T47D (cell line): ENCODE results near the gene SLCO3A1.

Experiments
- DNase-seq, 2 experiments: peaks; one replicate each; pipeline versions ENCODE4 v3.0.0 to v3.0.0-alpha.2; 2011 to 2012; ENCODE audit warnings: low read depth in 1 of 2, low spot score in 1 of 2
- JUND ChIP-seq: IDR thresholded peaks from 2 replicates; pipeline ENCODE4 v1.6.1; 2012; ENCODE audit warnings: low read depth
- in situ Hi-C: cut with HindIII; loops from 2 replicates; pipeline ENCODE4 v1.10.0; 2016; ENCODE audit warnings: low sequenced_read_pairs, low pct_unique_long_range_greater_than_20kb

Gene SLCO3A1

DNA sequence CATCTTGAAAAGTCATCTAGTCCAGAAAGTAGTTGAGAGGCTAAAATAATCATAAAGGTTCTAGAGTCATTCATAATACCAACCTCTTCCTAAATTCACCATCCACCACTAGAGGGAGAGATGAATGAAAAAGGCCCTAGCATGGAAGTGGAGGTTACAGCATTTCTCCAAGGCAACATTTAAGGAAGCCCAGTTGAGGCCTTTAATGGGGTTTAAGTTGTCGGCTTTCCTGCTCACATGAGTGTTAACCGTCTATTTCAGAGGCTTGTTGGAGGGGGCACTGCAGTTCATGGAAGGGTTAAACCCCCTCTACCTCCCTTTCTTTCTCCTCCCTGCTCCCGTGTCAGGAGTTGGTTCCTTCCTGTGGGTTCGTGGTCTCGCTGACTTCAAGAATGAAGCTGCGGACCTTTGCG, 3.8 kb upstream of the SLCO3A1 start:
- peak; percentile 50 to 71 for DNase-seq
- in situ Hi-C loops, result no loop called here
- TF ChIP-seq JUND, result no peak

DNA sequence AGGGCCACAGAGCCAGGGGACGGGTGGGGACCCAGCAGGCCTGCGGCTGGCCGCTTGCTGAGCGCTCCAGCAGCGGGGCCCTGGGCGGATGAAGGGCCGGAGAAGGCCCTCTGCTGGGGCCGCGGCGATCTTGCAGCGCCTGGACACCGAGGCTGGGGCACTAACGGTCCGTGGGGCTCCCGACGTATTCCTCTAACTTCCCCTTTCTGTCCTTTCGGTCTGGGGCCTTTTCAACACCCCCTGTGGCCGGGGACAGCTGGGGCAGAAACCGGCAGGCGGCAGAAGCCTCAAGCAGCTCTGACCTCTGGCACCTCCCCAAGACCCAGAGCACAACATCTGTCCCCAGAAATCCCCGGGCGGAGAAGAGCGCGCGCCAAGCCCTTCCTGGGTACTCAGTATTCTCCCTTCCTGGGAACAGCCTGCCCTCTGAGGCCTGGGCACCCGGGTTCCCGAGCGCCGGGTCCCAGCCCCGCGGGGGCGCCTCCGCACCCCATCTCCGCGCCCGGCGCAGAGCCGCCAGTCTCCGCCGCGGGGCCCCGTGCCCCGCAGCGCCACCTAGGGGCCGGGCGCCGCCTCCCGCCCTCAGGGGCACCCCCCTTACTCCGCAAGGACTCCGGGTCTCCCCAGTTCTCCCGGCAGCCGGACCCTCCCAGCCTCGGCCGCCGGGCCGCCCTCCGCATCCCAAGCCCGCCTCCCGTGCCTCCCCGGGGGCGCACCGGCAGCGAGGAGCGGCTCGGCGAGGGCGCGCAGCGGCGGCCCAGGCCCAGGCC, 582 bp upstream of the SLCO3A1 start:
- in situ Hi-C loops, result no loop called here
- TF ChIP-seq JUND, result no peak
- DNase-seq, result peak; percentile 60 to 72

DNA sequence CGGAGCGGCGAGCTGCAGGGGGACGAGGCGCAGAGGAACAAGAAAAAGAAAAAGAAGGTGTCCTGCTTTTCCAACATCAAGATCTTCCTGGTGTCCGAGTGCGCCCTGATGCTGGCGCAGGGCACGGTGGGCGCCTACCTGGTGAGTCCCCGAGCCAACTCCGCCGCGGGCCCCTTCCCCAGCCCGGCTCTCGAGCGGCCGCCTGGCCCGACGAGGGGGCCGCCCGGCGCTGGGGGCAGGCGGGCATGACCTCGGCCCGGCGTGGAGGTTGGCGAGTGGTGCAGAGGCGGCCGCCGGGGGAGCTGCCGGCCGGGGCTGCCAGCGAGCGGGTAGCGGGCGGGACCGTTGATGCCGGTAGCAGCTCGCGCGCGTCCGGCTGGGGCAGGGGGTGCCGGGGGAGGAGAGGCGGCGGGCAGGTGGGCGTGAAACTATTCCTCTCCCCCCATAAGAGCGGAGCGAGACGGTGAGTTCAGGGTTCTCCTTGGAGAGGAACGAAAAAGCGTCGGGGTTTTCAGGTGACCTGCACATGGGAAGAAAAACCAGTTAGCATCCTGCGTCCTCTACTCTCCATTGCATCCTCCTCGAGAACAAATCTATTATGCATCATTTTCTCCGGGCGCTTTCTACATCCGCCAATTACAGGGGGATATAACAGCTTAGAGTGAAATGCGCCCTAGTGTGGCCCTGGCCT, 585 bp downstream of the SLCO3A1 start:
- in situ Hi-C loops, result no loop called here
- no peak for TF ChIP-seq JUND
- peak in 1 of 2 experiments; percentile 30 for DNase-seq

- in situ Hi-C loops, result no loop called here
- no peak for DNase-seq
- TF ChIP-seq JUND, result no peak
These were observed 1.1 kb downstream of the SLCO3A1 start for GRCh38 chr15:91854639-91854990.

- DNase-seq, result no peak
- TF ChIP-seq JUND, result no peak
- in situ Hi-C loops, result no loop called here
These were observed 1.7 kb downstream of the SLCO3A1 start for GRCh38 chr15:91855241-91855640.

DNA sequence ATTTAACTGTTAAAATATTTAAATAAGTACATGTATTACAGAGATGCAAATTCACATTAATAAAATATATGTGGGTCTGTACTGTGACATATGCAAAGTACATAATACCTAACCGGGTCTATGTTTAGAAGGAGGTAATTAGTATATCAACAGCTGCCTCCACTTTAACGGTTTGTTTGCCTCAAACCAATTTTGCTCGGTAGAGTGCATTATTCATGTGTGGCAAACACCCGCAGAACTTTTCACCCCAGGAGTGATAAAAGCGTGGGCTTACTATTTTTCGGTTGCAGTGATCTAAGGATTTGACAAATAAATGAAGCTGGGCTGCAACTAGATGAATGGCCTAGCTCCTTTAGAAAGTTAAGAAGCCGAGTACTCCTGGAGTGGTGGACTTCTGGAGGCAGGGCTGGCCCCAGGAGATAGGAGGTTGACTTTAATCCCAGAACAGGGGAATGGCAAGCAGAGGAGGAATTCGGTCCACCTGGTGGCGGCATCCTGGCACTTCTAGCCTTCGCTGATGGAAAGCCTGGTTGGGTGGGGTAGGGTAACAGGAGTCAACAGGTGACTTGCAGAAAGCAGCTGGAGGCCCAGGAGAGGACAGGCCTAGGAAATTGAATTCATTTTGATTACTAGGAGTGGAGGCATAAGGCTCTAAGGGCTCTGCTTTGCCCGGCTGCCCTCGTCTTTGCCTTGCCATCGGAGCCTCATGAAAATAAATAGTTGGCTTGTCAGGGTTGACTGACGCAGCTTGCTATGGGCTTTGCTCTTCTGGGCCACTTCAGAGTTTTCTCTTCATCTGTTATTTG, 2.4 kb downstream of the SLCO3A1 start:
- in situ Hi-C loops, result no loop called here
- TF ChIP-seq JUND, result no peak
- DNase-seq, result peak in 1 of 2 experiments; percentile 44

DNA sequence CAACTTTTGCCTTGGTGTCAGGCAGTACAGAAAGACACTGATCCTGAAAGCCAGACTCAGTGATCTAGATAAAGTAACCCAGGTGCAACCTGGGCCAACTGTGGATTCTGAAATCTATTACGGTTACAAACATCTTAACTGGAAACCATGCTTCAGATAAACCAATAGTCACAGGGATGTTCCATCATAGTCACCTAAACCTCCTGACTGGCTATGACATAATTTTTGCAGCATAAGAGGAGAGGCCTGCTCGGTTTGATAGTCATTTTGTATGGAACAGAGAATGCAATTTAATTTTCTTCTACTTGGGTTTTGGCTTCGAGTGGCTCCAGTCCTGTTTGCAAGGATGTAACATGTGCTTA, 3.7 kb downstream of the SLCO3A1 start:
- in situ Hi-C loops, result no loop called here
- TF ChIP-seq JUND, result no peak

GRCh38 chr15:91857772-91858171, 4.3 kb downstream of the SLCO3A1 start:
- no peak for TF ChIP-seq JUND
- in situ Hi-C loops, result no loop called here
- no peak for DNase-seq

More for the DNA sequence above, 3.7 kb downstream of the SLCO3A1 start:
- no peak for DNase-seq

- no peak for TF ChIP-seq JUND
- no peak for DNase-seq
- in situ Hi-C loops, result no loop called here
These were observed 7.0 kb downstream of the SLCO3A1 start for GRCh38 chr15:91860498-91860897.

- DNase-seq, result no peak
- no peak for TF ChIP-seq JUND
- in situ Hi-C loops, result no loop called here
These were observed 7.7 kb downstream of the SLCO3A1 start for GRCh38 chr15:91861223-91861622.

- no peak for DNase-seq
- in situ Hi-C loops, result no loop called here
- no peak for TF ChIP-seq JUND
These were observed 9.5 kb downstream of the SLCO3A1 start for GRCh38 chr15:91862891-91863504.

DNA sequence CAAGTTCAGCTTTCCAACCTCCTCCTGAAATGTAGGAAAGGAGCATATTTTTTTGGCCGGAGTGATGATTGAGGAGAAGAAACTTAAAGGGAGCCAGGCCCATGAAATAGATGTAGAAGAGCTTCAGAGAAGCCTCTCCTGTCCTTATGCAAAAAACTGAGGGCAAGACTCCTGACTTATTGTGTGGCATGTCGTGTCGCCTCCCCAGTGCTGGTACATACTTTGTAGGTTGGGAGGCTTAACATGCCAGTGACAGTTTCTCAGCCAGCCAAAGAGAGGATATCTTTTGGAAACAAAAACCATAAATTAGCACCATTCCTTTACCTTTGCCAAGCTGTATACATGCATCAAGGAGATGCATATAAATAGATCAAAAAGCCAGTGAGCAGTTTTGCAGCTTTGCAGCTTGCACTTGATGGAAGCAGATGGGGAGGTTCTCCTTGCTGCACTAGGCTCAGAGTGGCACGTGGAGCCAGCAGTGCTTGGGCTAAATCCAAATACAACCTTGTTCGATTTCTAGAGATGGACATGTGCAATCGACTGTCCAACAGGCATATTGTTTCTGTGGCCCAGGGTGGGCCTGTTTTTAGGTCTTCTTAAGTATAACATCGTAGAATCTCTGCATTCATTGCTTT, 10.2 kb downstream of the SLCO3A1 start:
- no peak for DNase-seq
- in situ Hi-C loops, result no loop called here
- no peak for TF ChIP-seq JUND
